IMR-90 (cell line): ENCODE data around the gene FBXL19. TPM values are rescaled to one million over a fixed set of nuclear protein-coding genes. Genes with fewer than 3 reads are reported as not detected.

ENCODE experiments used
- ATAC-seq: fragments of 200-7000 bp; cut with Tn5 transposase; 2 replicates; pipeline ENCODE4 v1.9.1; 2020; ENCODE audit warnings: low read depth, mild to moderate bottlenecking, moderate library complexity
- BruUV-seq: library from RNA; stranded (reverse); fragments of 400-500 nt; replicated peaks from 2 replicates; lab custom pipeline; 2021; lab: Mats Ljungman, UMichigan
- CTCF ChIA-PET: fragments of 300-600 bp; formaldehyde crosslinking; extraction: SDS; loops from one replicate; lab custom pipeline; 2021; ENCODE audit warnings: antibody characterized with exemption; lab: Yijun Ruan, JAX
- POLR2A ChIA-PET: fragments of 300-600 bp; sonication (Branson Sonifier 250); formaldehyde crosslinking; loops from one replicate; lab custom pipeline; 2022; ENCODE audit warnings: antibody characterized with exemption; ENCODE audit not compliant: unreplicated experiment; lab: Charles Lee
- DNase-seq: peaks from one replicate; pipeline ENCODE4 v3.0.0; 2013
- H2AFZ ChIP-seq: replicated peaks from 2 replicates; pipeline ENCODE3; 2013; ENCODE audit warnings: low read length, mild to moderate bottlenecking; ENCODE audit not compliant: poor library complexity
- H2AK5ac ChIP-seq: 2 replicates; pipeline ENCODE4 v1.6.1; 2013; ENCODE audit warnings: low read depth, low read length, inconsistent platforms
- H2AK9ac ChIP-seq: replicated peaks from 2 replicates; pipeline ENCODE3; 2013; ENCODE audit warnings: mild to moderate bottlenecking, low read depth, low read length, moderate library complexity; ENCODE audit not compliant: poor library complexity
- H2BK120ac ChIP-seq: 2 replicates; pipeline ENCODE4 v1.6.1; 2013; ENCODE audit warnings: low read depth, low read length, inconsistent platforms
- H2BK15ac ChIP-seq: 3 replicates; pipeline ENCODE4 v1.6.1; 2013; ENCODE audit warnings: low read depth, low read length, inconsistent platforms
- H2BK20ac ChIP-seq: 2 replicates; pipeline ENCODE4 v1.6.1; 2013; ENCODE audit warnings: low read depth, mild to moderate bottlenecking, inconsistent platforms, low read length, moderate library complexity
- H2BK5ac ChIP-seq: 2 replicates; pipeline ENCODE4 v1.6.1; 2013; ENCODE audit warnings: mild to moderate bottlenecking, low read depth, low read length, inconsistent platforms; ENCODE audit not compliant: poor library complexity, severe bottlenecking
- H3K14ac ChIP-seq: replicated peaks from 2 replicates; pipeline ENCODE4 v1.6.1; 2013; ENCODE audit warnings: low read depth, low read length, inconsistent platforms
- H3K18ac ChIP-seq: 2 replicates; pipeline ENCODE4 v1.6.1; 2013; ENCODE audit warnings: low read depth, low read length, control low read depth
- H3K23ac ChIP-seq: 2 replicates; pipeline ENCODE4 v1.6.1; 2013; ENCODE audit warnings: low read depth, low read length, inconsistent platforms
- H3K27ac ChIP-seq: 2 replicates; pipeline ENCODE4 v1.5.1; 2013; ENCODE audit warnings: mild to moderate bottlenecking, control low read depth, low read length; ENCODE audit not compliant: insufficient read depth
- H3K27me3 ChIP-seq: 2 replicates; pipeline ENCODE4 v1.6.1; 2013; ENCODE audit warnings: low read length; ENCODE audit not compliant: control insufficient read depth, insufficient read depth
- H3K36me3 ChIP-seq: 2 replicates; pipeline ENCODE4 v1.6.1; 2013; ENCODE audit warnings: low read length, mixed read lengths; ENCODE audit not compliant: control insufficient read depth, insufficient read depth
- H3K4ac ChIP-seq: 2 replicates; pipeline ENCODE4 v1.6.1; 2013; ENCODE audit warnings: low read depth, low read length, inconsistent platforms
- H3K4me1 ChIP-seq: 2 replicates; pipeline ENCODE4 v1.6.1; 2013; ENCODE audit warnings: low read length, mixed read lengths; ENCODE audit not compliant: control insufficient read depth, insufficient read depth
- H3K4me2 ChIP-seq: 2 replicates; pipeline ENCODE4 v1.6.1; 2013; ENCODE audit warnings: low read depth, mild to moderate bottlenecking, control low read depth, low read length, moderate library complexity
- H3K4me3 ChIP-seq: 2 replicates; pipeline ENCODE4 v1.5.1; 2013; ENCODE audit warnings: low read depth, mild to moderate bottlenecking, control low read depth, low read length, moderate library complexity; ENCODE audit not compliant: insufficient read depth
- H3K56ac ChIP-seq: 2 replicates; pipeline ENCODE4 v1.6.1; 2013; ENCODE audit warnings: low read length, inconsistent platforms; ENCODE audit not compliant: insufficient read depth; ENCODE audit errors: extremely low read depth
- H3K79me1 ChIP-seq, 2 experiments: 2 replicates each; pipeline ENCODE4 v1.6.1; 2013; ENCODE audit warnings: low read length in 2 of 2, inconsistent platforms in 1 of 2, low read depth in 1 of 2
- H3K9ac ChIP-seq: 2 replicates; pipeline ENCODE4 v1.6.1; 2013; ENCODE audit warnings: low read depth, low read length, control low read depth
- H3K9me1 ChIP-seq: 2 replicates; pipeline ENCODE4 v1.6.1; 2013; ENCODE audit warnings: low read length, inconsistent platforms; ENCODE audit not compliant: insufficient read depth
- H3K9me3 ChIP-seq: 2 replicates; pipeline ENCODE4 v1.6.1; 2013; ENCODE audit warnings: low read length; ENCODE audit not compliant: control insufficient read depth, insufficient read depth
- H4K20me1 ChIP-seq: 2 replicates; pipeline ENCODE4 v1.6.1; 2013; ENCODE audit warnings: low read length, inconsistent platforms; ENCODE audit not compliant: insufficient read depth
- H4K5ac ChIP-seq: 2 replicates; pipeline ENCODE4 v1.6.1; 2013; ENCODE audit warnings: mild to moderate bottlenecking, low read depth, low read length, control low read depth
- H4K8ac ChIP-seq, 2 experiments: 2 replicates each; pipeline ENCODE4 v1.6.1; 2013; ENCODE audit warnings: low read depth in 2 of 2, low read length in 2 of 2, control low read depth in 1 of 2, inconsistent platforms in 1 of 2
- H4K91ac ChIP-seq: 2 replicates; pipeline ENCODE4 v1.6.1; 2013; ENCODE audit warnings: low read depth, low read length, inconsistent platforms; ENCODE audit not compliant: insufficient read depth
- BHLHE40 ChIP-seq: fragments of 150-350 bp; IDR thresholded peaks from 2 replicates; pipeline ENCODE4 v1.6.1; 2016; ENCODE audit warnings: mild to moderate bottlenecking, low read depth, low read length
- CEBPB ChIP-seq: IDR thresholded peaks from 2 replicates; pipeline ENCODE4 v1.6.1; 2012; ENCODE audit warnings: low read depth, low read length, improper control_type of control experiment
- CHD1 ChIP-seq: IDR thresholded peaks from 2 replicates; pipeline ENCODE4 v1.6.1; 2012; ENCODE audit warnings: low read depth, low read length, improper control_type of control experiment
- ELK1 ChIP-seq: fragments of 150-350 bp; IDR thresholded peaks from 2 replicates; pipeline ENCODE4 v1.6.1; 2016; ENCODE audit warnings: low read depth, mild to moderate bottlenecking, low read length, moderate library complexity, borderline replicate concordance
- MAFK ChIP-seq: IDR thresholded peaks from 2 replicates; pipeline ENCODE4 v1.6.1; 2012; ENCODE audit warnings: low read depth, low read length, improper control_type of control experiment
- MAZ ChIP-seq: IDR thresholded peaks from 2 replicates; pipeline ENCODE4 v1.6.1; 2012; ENCODE audit warnings: low read depth, mild to moderate bottlenecking, low read length, improper control_type of control experiment, moderate library complexity, borderline replicate concordance
- RCOR1 ChIP-seq: IDR thresholded peaks from 2 replicates; pipeline ENCODE4 v1.6.1; 2012; ENCODE audit warnings: mild to moderate bottlenecking, low read length, improper control_type of control experiment; ENCODE audit not compliant: insufficient replicate concordance
- RFX5 ChIP-seq: IDR thresholded peaks from 2 replicates; pipeline ENCODE4 v1.8.0; 2012; ENCODE audit warnings: low read depth, mild to moderate bottlenecking, low read length, moderate library complexity
- SMC3 ChIP-seq: fragments of 150-350 bp; IDR thresholded peaks from 2 replicates; pipeline ENCODE4 v1.6.1; 2016; ENCODE audit warnings: low read depth, mild to moderate bottlenecking, antibody characterized with exemption, low read length, moderate library complexity
- USF2 ChIP-seq: fragments of 150-350 bp; IDR thresholded peaks from 2 replicates; pipeline ENCODE4 v1.6.1; 2017; ENCODE audit warnings: mild to moderate bottlenecking, antibody characterized with exemption, low read length, low read depth
- WGBS, 2 experiments: methylation state at CpG; one replicate each; pipeline versions ENCODE4 v1.1.5 to v1.1.7; 2013; ENCODE audit warnings: missing lambda C conversion rate in 2 of 2; ENCODE audit not compliant: insufficient read length in 1 of 2; ENCODE audit errors: extremely low coverage in 2 of 2; 5-methylcytosine and 5-hydroxymethylcytosine counted together
- dilution Hi-C: fragments of 300-500 bp; cut with HindIII; formaldehyde crosslinking; loops from one replicate; pipeline ENCODE4 v1.14.3; 2018; ENCODE audit warnings: low sequenced_read_pairs; ENCODE audit not compliant: unreplicated experiment
- in situ Hi-C: fragments of 300-500 bp; cut with MboI; formaldehyde crosslinking; loops from 3 replicates; pipeline ENCODE4 v1.14.3; 2019; ENCODE audit warnings: low sequenced_read_pairs, inconsistent platforms, mixed read lengths
- intact Hi-C: fragments of 100-400 bp; cut with micrococcal nuclease; formaldehyde crosslinking; loops from 2 replicates; pipeline ENCODE4 v1.10.0; 2022
- polyA plus RNA-seq, 3 experiments: library from polyadenylated mRNA; depleted of rRNA; stranded (reverse); fragments of >200 nt; gene quantifications; 2 replicates each; pipeline ENCODE4 v1.2.3, GENCODE V29; 2012; ENCODE audit warnings: low replicate concordance in 1 of 3
- total RNA-seq: library from RNA; depleted of rRNA; stranded (reverse); fragments of >200 nt; gene quantifications from 2 replicates; pipeline ENCODE4 v1.2.3, GENCODE V29; 2012

FBXL19 gene
- total and polyA plus RNA-seq, 2 of the 4 experiments (the other 2 are of a cell fraction) = 5.0 to 13.8 TPM

DNA sequence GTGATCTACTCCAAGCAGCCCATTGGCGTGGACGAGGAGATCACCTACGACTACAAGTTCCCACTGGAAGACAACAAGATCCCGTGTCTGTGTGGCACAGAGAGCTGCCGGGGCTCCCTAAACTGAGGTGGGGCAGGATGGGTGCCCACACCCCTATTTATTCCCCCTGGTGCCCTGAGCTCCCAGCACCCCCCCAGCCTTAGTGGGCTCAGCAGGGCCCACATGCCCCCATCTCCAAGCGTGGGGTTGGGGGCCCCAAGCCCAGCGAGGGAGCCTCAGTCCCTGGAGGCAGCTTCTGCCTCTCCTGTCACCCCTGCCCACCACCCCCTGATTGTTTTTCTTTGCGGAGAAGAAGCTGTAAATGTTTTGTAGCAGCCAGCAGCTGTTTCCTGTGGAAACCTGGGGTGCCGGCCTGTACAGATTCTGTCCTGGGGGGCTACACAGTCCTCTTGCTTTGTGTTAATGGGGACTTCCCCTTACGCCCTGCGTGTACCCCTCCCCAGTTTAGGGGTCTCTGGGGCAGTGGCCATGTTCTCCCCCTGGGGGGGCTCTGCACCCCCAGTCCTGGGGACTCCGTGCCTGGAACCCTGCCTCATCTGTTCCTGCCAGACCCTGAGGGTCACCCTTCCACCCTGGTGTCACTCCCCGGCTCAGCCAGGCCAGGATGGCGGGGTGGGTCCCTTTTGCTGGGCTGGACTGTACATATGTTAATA lies 60.7 kb downstream of the FBXL19 start:
- BruUV-seq = no TSS peak
- Histone ChIP-seq H2BK120ac (no peak overlapping the region), H2BK5ac (no peak overlapping the region), H2BK20ac (no peak overlapping the region), H3K9me3 (no peaks in the 10 kb centered on the region), H3K27ac (no peak overlapping the region), H3K56ac (no peak overlapping the region), H2AFZ (no peak overlapping the region), H3K9me1 (no peaks in the 10 kb centered on the region; the same call in none of the 2 replicates), H3K4me3 (no peak overlapping the region), H3K79me1 (peaks cover 0 to 16% of the 10 kb centered on the region in 2 experiments; a peak in 2 of 4 replicates), H4K8ac (no peak overlapping the region), H3K36me3 (peaks cover 38% of the 10 kb centered on the region), H3K14ac (no peak overlapping the region), H3K4ac (no peak overlapping the region), H3K23ac (no peak overlapping the region), H4K5ac (no peak overlapping the region), H4K91ac (no peak overlapping the region), H3K18ac (no peak overlapping the region), H2AK5ac (no peak overlapping the region), H3K4me1 (peaks cover 8% of the 10 kb centered on the region), H4K20me1 (no peaks in the 10 kb centered on the region), H3K27me3 (no peaks in the 10 kb centered on the region), H2AK9ac (no peak overlapping the region), H2BK15ac (no peak overlapping the region), H3K4me2 (no peak overlapping the region), H3K9ac (no peak overlapping the region)
- intact Hi-C loops (loop anchor here (2.0 kb wide), 1 partner anchor 111 kb away; the partner anchor contains the start of gene VKORC1), dilution Hi-C loops (no loop called here), in situ Hi-C loops (loop anchor here (10.0 to 25.0 kb wide), 3 partner anchors 101 to 881 kb away; partner anchors contain the start of gene PRSS53)
- TF ChIP-seq MAFK (no peak), RFX5 (no peak), MAZ (no peak), CHD1 (no peak), USF2 (no peak), ELK1 (no peak), CEBPB (no peak), RCOR1 (no peak), BHLHE40 (no peak), SMC3 (no peak)
- ATAC-seq (no peak), DNase-seq (no peak)
- POLR2A ChIA-PET = interaction anchor here (1.0 to 1.6 kb wide), 2 partner anchors 89 to 158 kb away, joined by 3 to 6 read pairs; partner anchors contain the start of genes ZNF646 and ZNF668
- CTCF ChIA-PET = interaction anchor here (0.5 to 1.0 kb wide), 5 partner anchors 14 to 890 kb away, joined by 3 to 4 read pairs (median 3); partner anchors contain the start of gene ZNF267
- 100% methylated on average over 3 of the region's 14 CpGs; no CpG with 5 or more reads in 1 of the 2 experiments for WGBS, 2 experiments
